ENCODE measurements around the gene SMYD5. TPM values are rescaled to one million over a fixed set of nuclear protein-coding genes. Genes with fewer than 3 reads are reported as not detected.

Gene SMYD5
- total and polyA plus RNA-seq, 2 donors (not counting 1 experiment from before 2014, with no cell fraction given): 31.9 to 41.0 TPM

DNA sequence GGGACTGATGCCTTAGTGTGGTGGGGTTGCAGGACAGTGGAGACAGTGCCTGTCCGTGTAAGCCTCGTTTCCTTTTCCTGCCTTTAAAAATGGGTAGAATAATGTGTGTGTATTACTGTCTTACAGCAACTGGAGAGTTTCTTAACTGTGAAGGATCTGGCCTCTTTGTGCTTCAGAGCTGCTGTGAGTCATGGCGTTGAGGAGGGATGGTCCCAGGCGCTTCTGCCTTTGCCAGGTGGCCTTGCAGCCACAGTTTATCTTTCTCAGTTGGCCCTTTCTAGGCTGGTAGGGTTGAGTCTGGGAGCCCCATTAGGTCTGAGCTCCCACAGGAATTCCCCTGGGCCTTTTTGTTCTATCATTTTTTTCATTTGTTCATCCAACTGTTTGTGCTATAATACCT lies 9.8 kb downstream of the SMYD5 start:
- WGBS (ENCODE audit: insufficient coverage): 89% methylated on average over 4 of the region's 4 CpGs
- Histone ChIP-seq H3K27me3 (replicated peaks in 1 of 4; ENCODE audit: control extremely low read depth in 1 of 4, control insufficient read depth in 3 of 4, insufficient read depth in 4 of 4, low read length in 3 of 4) (no peaks in the 10 kb centered on the region), H3K36me3 (replicated peaks in 1 of 2; ENCODE audit: control extremely low read depth in 1 of 2, control insufficient read depth in 1 of 2, extremely low read depth in 1 of 2, insufficient read depth in 2 of 2, low read length in 1 of 2) (peaks cover 0 to 51% of the 10 kb centered on the region in 2 experiments), H4K20me1 (ENCODE audit: control insufficient read depth, insufficient read depth, low read length, poor library complexity, severe bottlenecking) (peaks cover under 1% of the 10 kb centered on the region), H3K79me2 (ENCODE audit: control insufficient read depth, insufficient read depth, low read length) (no peaks in the 10 kb centered on the region), H3K4me2 (replicated peaks; ENCODE audit: low read depth, low read length, poor library complexity, severe bottlenecking) (no peak overlapping the region), H3K9ac (ENCODE audit: low read length) (no peak overlapping the region), H2AFZ (ENCODE audit: insufficient read depth, low read depth, low read length, poor library complexity, severe bottlenecking) (no peak overlapping the region), H3K4me1 (ENCODE audit: control insufficient read depth in 2 of 2, insufficient read depth in 2 of 2, low read length in 2 of 2) (no peaks in the 10 kb centered on the region), H3K9me3 (ENCODE audit: control extremely low read depth in 1 of 3, control insufficient read depth in 2 of 3, insufficient read depth in 1 of 3, low read length in 2 of 3) (no peaks in the 10 kb centered on the region), H3K4me3 (ENCODE audit: control extremely low read depth in 1 of 5, extremely low read depth in 1 of 5, insufficient read depth in 1 of 5, low read depth in 2 of 5, low read length in 4 of 5) (no peak overlapping the region), H3K27ac (ENCODE audit: low read length in 2 of 2) (no peak overlapping the region)
- intact Hi-C loops (cut with micrococcal nuclease): no loop called here
- ChIA-PET POLR2A (no interaction called here), CTCF (interaction anchor here (0.9 to 1.4 kb wide), 2 partner anchors 9 to 12 kb away, joined by 3 to 5 read pairs; partner anchors contain the start of gene PRADC1)
- TF ChIP-seq, protein P1, sequence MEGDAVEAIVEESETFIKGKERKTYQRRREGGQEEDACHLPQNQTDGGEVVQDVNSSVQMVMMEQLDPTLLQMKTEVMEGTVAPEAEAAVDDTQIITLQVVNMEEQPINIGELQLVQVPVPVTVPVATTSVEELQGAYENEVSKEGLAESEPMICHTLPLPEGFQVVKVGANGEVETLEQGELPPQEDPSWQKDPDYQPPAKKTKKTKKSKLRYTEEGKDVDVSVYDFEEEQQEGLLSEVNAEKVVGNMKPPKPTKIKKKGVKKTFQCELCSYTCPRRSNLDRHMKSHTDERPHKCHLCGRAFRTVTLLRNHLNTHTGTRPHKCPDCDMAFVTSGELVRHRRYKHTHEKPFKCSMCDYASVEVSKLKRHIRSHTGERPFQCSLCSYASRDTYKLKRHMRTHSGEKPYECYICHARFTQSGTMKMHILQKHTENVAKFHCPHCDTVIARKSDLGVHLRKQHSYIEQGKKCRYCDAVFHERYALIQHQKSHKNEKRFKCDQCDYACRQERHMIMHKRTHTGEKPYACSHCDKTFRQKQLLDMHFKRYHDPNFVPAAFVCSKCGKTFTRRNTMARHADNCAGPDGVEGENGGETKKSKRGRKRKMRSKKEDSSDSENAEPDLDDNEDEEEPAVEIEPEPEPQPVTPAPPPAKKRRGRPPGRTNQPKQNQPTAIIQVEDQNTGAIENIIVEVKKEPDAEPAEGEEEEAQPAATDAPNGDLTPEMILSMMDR (IDR thresholded peaks at IDR 0.05): no peak
- no peak for TF ChIP-seq EZH2 (IDR thresholded peaks at IDR 0.05; ENCODE audit: borderline replicate concordance, insufficient read depth, low read depth, low read length, poor library complexity, severe bottlenecking)
- H3K9me3 Mint-ChIP-seq (ENCODE audit: insufficient read depth): no peaks in the 10 kb centered on the region
- no peak for DNase-seq
- no peaks in the 10 kb centered on the region for H3K27me3 Mint-ChIP-seq
- no peaks in the 10 kb centered on the region for H3K4me1 Mint-ChIP-seq
- H3K27ac Mint-ChIP-seq: no peak overlapping the region
- no peak for ATAC-seq (ENCODE audit: low read depth)
- H3K4me3 Mint-ChIP-seq: no peak overlapping the region

DNA sequence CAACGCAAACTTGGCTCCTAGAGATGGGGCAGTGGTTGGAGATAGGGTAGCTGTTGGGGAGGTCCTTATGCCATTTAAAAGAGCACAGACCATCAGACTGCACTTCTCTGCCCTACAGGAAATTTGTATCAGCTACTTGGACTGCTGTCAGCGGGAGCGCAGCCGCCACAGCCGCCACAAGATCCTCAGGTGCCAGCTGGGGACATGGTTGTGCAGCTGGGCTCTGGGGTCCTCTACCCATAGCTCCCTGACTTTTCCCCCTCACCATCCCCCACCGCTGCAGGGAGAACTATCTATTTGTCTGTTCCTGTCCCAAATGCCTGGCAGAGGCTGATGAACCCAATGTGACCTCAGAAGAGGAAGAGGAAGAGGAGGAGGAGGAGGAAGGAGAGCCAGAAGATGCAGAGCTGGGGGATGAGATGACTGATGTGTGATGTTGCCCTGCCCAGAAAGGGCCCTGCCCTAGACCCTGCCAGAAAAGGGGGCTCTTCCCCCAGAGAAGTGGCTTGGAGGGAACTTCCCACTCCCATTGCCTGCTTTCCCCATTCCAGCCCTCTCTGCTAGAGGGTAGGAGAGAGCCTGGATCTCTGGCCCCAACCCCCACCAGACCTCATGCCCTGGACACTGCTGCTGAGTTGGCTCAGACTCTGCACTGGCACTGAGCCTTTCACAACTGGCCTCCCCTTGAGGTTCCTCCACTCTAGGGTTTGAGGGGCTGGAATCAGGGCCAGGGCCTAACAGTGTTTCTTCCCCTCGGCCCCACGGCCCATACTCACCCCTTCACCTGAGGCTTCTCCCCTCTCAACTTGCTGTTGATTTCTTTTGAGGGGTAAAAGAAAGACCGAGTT lies 11.7 kb downstream of the SMYD5 start:
- CTCF ChIA-PET: interaction anchor here (0.9 kb wide), 1 partner anchor 13 kb away, joined by 4 read pairs; no protein-coding TSS in a partner anchor
- Histone ChIP-seq H3K27me3 (replicated peaks in 1 of 4; ENCODE audit: control extremely low read depth in 1 of 4, control insufficient read depth in 3 of 4, insufficient read depth in 4 of 4, low read length in 3 of 4) (no peaks in the 10 kb centered on the region), H3K4me2 (replicated peaks; ENCODE audit: low read depth, low read length, poor library complexity, severe bottlenecking) (no peak overlapping the region), H2AFZ (ENCODE audit: insufficient read depth, low read depth, low read length, poor library complexity, severe bottlenecking) (no peak overlapping the region), H3K36me3 (replicated peaks in 1 of 2; ENCODE audit: control extremely low read depth in 1 of 2, control insufficient read depth in 1 of 2, extremely low read depth in 1 of 2, insufficient read depth in 2 of 2, low read length in 1 of 2) (peaks cover 0 to 39% of the 10 kb centered on the region in 2 experiments), H3K9me3 (ENCODE audit: control extremely low read depth in 1 of 3, control insufficient read depth in 2 of 3, insufficient read depth in 1 of 3, low read length in 2 of 3) (no peaks in the 10 kb centered on the region), H3K4me1 (ENCODE audit: control insufficient read depth in 2 of 2, insufficient read depth in 2 of 2, low read length in 2 of 2) (no peaks in the 10 kb centered on the region), H3K4me3 (ENCODE audit: control extremely low read depth in 1 of 5, extremely low read depth in 1 of 5, insufficient read depth in 1 of 5, low read depth in 2 of 5, low read length in 4 of 5) (no peak overlapping the region), H3K27ac (ENCODE audit: low read length in 2 of 2) (no peak overlapping the region), H3K9ac (ENCODE audit: low read length) (no peak overlapping the region), H3K79me2 (ENCODE audit: control insufficient read depth, insufficient read depth, low read length) (no peaks in the 10 kb centered on the region), H4K20me1 (ENCODE audit: control insufficient read depth, insufficient read depth, low read length, poor library complexity, severe bottlenecking) (no peaks in the 10 kb centered on the region)
- POLR2A ChIA-PET: no interaction called here
- no peak overlapping the region for H3K4me3 Mint-ChIP-seq
- no peaks in the 10 kb centered on the region for H3K27me3 Mint-ChIP-seq
- 48% methylated on average over 4 of the region's 9 CpGs for WGBS (ENCODE audit: insufficient coverage)
- TF ChIP-seq, protein P1 (IDR thresholded peaks at IDR 0.05): no peak
- TF ChIP-seq EZH2 (IDR thresholded peaks at IDR 0.05; ENCODE audit: borderline replicate concordance, insufficient read depth, low read depth, low read length, poor library complexity, severe bottlenecking): no peak
- DNase-seq (no peak), ATAC-seq (ENCODE audit: low read depth) (no peak)
- no peaks in the 10 kb centered on the region for H3K4me1 Mint-ChIP-seq
- intact Hi-C loops (cut with micrococcal nuclease): no loop called here
- no peaks in the 10 kb centered on the region for H3K9me3 Mint-ChIP-seq (ENCODE audit: insufficient read depth)
- H3K27ac Mint-ChIP-seq: no peak overlapping the region

All from B cell (primary cell).